GM18505 (cell line): ENCODE measurements around the gene MTARC1.
A peak's percentile ranks its signal among the peaks of the same experiment; 100 is the strongest.

Source experiments
- ATAC-seq: cut with Tn5 transposase; IDR thresholded peaks from one replicate; pipeline ENCODE4 v1.9.1; 2021; ENCODE audit not compliant: unreplicated experiment
- POLR2A ChIP-seq: IDR thresholded peaks from 4 replicates; pipeline ENCODE4 v1.6.1; 2011; ENCODE audit warnings: borderline replicate concordance; ENCODE audit not compliant: insufficient read depth, insufficient read length; ENCODE audit errors: extremely low read depth

MTARC1 gene

GRCh38 chr1:220785166-220786056 lies 1.3 kb upstream of the MTARC1 start:
- ATAC-seq, result no peak
- no peak for TF ChIP-seq POLR2A

- peak; percentile 24 for ATAC-seq
- no peak for TF ChIP-seq POLR2A
These were observed 716 bp upstream of the MTARC1 start for GRCh38 chr1:220786057-220786336.

GRCh38 chr1:220787069-220787619 lies 431 bp downstream of the MTARC1 start:
- ATAC-seq, result peak; percentile 55
- no peak for TF ChIP-seq POLR2A

- ATAC-seq, result no peak
- TF ChIP-seq POLR2A, result no peak
These were observed 2.2 kb downstream of the MTARC1 start for GRCh38 chr1:220788900-220789299.

GRCh38 chr1:220789532-220790147 lies 2.9 kb downstream of the MTARC1 start:
- TF ChIP-seq POLR2A, result no peak
- no peak for ATAC-seq

GRCh38 chr1:220791285-220791684 lies 4.6 kb downstream of the MTARC1 start:
- ATAC-seq, result no peak

GRCh38 chr1:220791956-220792355 lies 5.2 kb downstream of the MTARC1 start:
- no peak for ATAC-seq
- no peak for TF ChIP-seq POLR2A

More at GRCh38 chr1:220791285-220791684, 4.6 kb downstream of the MTARC1 start:
- TF ChIP-seq POLR2A, result no peak

- TF ChIP-seq POLR2A, result no peak
- ATAC-seq, result no peak
These were observed 9.8 kb downstream of the MTARC1 start for GRCh38 chr1:220796530-220796929.

- no peak for TF ChIP-seq POLR2A
- ATAC-seq, result no peak
These were observed 10.3 kb downstream of the MTARC1 start for GRCh38 chr1:220797044-220797443.

- ATAC-seq, result no peak
- no peak for TF ChIP-seq POLR2A
These were observed 10.8 kb downstream of the MTARC1 start for GRCh38 chr1:220797553-220797952.

- no peak for ATAC-seq
- no peak for TF ChIP-seq POLR2A
These were observed 11.6 kb downstream of the MTARC1 start for GRCh38 chr1:220798338-220798737.

- TF ChIP-seq POLR2A, result no peak
- no peak for ATAC-seq
These were observed 13.5 kb downstream of the MTARC1 start for GRCh38 chr1:220800262-220800661.

- no peak for TF ChIP-seq POLR2A
- ATAC-seq, result no peak
These were observed 16.9 kb downstream of the MTARC1 start for GRCh38 chr1:220803401-220804201.
